GM21423 (cell line): Measurements from ENCODE around the gene TAP1.
"Not testable (repeated sequence)": the region's sequence is repeated elsewhere in the genome, so short reads cannot be mapped to it uniquely, and the experiment has no call there.

Experiments
- ATAC-seq: cut with Tn5 transposase; IDR thresholded peaks from one replicate; pipeline ENCODE4 v1.9.1; 2021; ENCODE audit warnings: mild to moderate bottlenecking, moderate library complexity; ENCODE audit not compliant: unreplicated experiment

TAP1 gene

DNA sequence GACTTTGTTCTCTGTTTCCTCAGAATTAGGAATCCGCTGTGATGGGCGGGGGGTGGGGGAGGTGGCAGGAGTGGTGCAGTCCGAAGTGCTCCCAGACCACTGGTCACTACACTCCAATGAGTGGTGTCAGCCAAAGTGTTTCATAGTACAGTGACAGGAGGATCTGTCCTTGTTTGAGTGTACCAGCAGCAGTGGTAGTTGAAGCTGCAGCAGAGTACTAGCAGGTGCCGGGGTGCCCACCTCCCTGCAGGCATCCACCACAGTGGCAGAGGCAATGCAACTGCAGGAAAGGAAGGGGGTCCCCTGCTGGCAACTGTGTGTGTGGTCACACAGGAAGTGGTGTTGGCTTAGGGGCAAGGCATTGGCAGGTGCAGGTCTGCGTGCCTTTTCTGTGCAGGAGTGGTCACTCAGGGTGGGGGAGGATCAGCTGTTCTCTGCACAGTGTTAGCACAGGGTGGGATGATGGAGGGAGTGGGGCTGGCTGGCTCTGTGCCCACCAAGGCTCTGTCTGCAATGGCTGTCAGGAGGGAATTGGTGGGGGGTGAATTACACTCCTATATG lies 46.4 kb downstream of the TAP1 start:
- no peak for ATAC-seq

GRCh38 chr6:32805404-32805803 lies 48.1 kb downstream of the TAP1 start:
- not testable (repeated sequence) for ATAC-seq

DNA sequence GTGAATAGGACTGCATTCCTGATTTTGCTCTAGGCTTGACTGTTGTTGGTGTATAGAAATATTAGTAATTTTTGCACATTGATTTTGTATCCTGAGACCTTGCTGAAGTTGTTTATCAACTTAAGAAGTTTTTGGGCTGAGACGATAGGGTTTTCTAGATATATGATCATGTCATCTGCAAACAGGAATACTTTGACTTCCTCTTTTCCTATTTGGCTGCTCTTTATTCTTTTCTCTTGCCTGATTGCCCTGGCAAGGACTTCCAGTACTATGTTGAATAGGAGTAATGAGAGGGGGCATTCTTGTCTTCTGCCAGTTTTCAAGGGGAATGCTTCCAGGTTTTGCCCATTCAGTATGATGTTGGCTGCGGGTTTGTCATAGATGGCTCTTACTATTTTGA lies 50.1 kb downstream of the TAP1 start:
- no peak for ATAC-seq

DNA sequence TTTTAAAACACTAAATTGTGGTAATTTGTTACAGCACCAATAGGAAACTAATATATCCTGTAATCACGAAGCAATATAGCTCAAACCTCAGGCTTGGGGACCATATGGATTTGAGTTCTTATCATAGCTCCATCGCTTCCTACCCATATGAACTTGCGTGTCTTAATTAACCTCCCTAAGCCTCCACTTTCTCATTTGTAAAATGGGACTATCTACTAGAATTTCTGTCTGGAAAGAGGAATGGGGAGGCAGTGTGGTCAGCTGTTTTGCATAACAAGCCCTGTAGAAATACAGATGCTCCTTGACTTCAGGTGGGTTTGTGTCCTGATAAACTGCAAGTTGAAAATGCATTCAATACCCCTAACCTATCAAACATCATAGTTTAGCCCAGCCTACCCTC lies 53.8 kb downstream of the TAP1 start:
- no peak for ATAC-seq

- ATAC-seq = no peak
These were observed 54.3 kb downstream of the TAP1 start for GRCh38 chr6:32799168-32799567.

GRCh38 chr6:32796848-32797776 lies 56.4 kb downstream of the TAP1 start:
- ATAC-seq = no peak
